Hepatocyte (in vitro differentiated cells): ENCODE results near the gene MTARC2. TPM values are rescaled to one million over a fixed set of nuclear protein-coding genes. Genes with fewer than 3 reads are reported as not detected.

Experiments
- DNase-seq: peaks from one replicate; pipeline ENCODE4 v3.0.0-alpha.2; 2016; ENCODE audit warnings: low spot score
- H2AFZ ChIP-seq: fragments of 200-600 bp; sonication (generic); 2 replicates; pipeline ENCODE4 v1.6.0; 2016; ENCODE audit warnings: antibody characterized with exemption, mild to moderate bottlenecking
- H3K27ac ChIP-seq: fragments of 200-600 bp; sonication (generic); 2 replicates; pipeline ENCODE4 v1.5.1; 2016; ENCODE audit warnings: mild to moderate bottlenecking
- H3K27me3 ChIP-seq: fragments of 200-600 bp; sonication (generic); 2 replicates; pipeline ENCODE4 v1.6.1; 2016
- H3K36me3 ChIP-seq: fragments of 200-600 bp; sonication (generic); replicated peaks from 2 replicates; pipeline ENCODE4 v1.5.1; 2016; ENCODE audit warnings: low read depth; ENCODE audit not compliant: insufficient read depth
- H3K4me1 ChIP-seq: fragments of 200-600 bp; sonication (generic); 2 replicates; pipeline ENCODE4 v1.5.1; 2016; ENCODE audit warnings: mild to moderate bottlenecking, moderate library complexity; ENCODE audit not compliant: insufficient read depth
- H3K4me2 ChIP-seq: fragments of 200-600 bp; sonication (generic); 2 replicates; pipeline ENCODE4 v1.6.0; 2016
- H3K4me3 ChIP-seq: fragments of 200-600 bp; sonication (generic); 2 replicates; pipeline ENCODE4 v1.5.1; 2016; ENCODE audit warnings: mild to moderate bottlenecking
- H3K79me2 ChIP-seq: fragments of 200-600 bp; sonication (generic); 2 replicates; pipeline ENCODE4 v1.6.0; 2017; ENCODE audit warnings: mild to moderate bottlenecking
- H3K9me2 ChIP-seq: fragments of 200-600 bp; sonication (generic); replicated peaks from 2 replicates; pipeline ENCODE4 v1.6.0; 2017; ENCODE audit warnings: mild to moderate bottlenecking; ENCODE audit not compliant: insufficient read depth
- H3K9me3 ChIP-seq: fragments of 200-600 bp; sonication (generic); 2 replicates; pipeline ENCODE4 v1.5.1; 2016; ENCODE audit warnings: low read depth, mild to moderate bottlenecking
- H4K20me1 ChIP-seq: fragments of 200-600 bp; sonication (generic); 2 replicates; pipeline ENCODE4 v1.6.0; 2016; ENCODE audit warnings: mild to moderate bottlenecking; ENCODE audit not compliant: insufficient read depth, poor library complexity, severe bottlenecking
- CTCF ChIP-seq: fragments of 200-600 bp; sonication (generic); IDR thresholded peaks from 2 replicates; pipeline ENCODE4 v1.5.1; 2016; ENCODE audit warnings: antibody characterized with exemption, mild to moderate bottlenecking; ENCODE audit not compliant: poor library complexity
- EZH2 ChIP-seq: fragments of 200-600 bp; sonication (generic); IDR thresholded peaks from 2 replicates; pipeline ENCODE4 v1.6.1; 2016; ENCODE audit warnings: antibody characterized with exemption, mild to moderate bottlenecking, borderline replicate concordance
- EZH2phosphoT487 ChIP-seq: fragments of 200-600 bp; sonication (generic); IDR thresholded peaks from one replicate; pipeline ENCODE4 v1.6.1; 2018; ENCODE audit warnings: antibody characterized with exemption, mild to moderate bottlenecking, low read depth, moderate library complexity; ENCODE audit not compliant: unreplicated experiment, severe bottlenecking
- WGBS: methylation state at CpG from one replicate; pipeline ENCODE4 v1.1.6; 2016; ENCODE audit warnings: low lambda C conversion rate; ENCODE audit errors: missing lambda C conversion rate; 5-methylcytosine and 5-hydroxymethylcytosine counted together
- polyA plus RNA-seq: library from polyadenylated mRNA; unstranded; fragments of >200 nt; fragmentation: Nextera tagmentation; extraction: Ambion mirVana; gene quantifications from 2 replicates; pipeline ENCODE4 v1.2.1, GENCODE V29; 2016
- total RNA-seq: library from RNA; depleted of rRNA; stranded (reverse); fragments of >200 nt; gene quantifications from 2 replicates; pipeline ENCODE4 v1.2.3, GENCODE V29; 2014

The MTARC2 gene
- total and polyA plus RNA-seq, 2 experiments from 2014 or later: 23.7 to 24.4 TPM

GRCh38 chr1:220747437-220748088 lies 559 bp upstream of the MTARC2 start:
- Histone ChIP-seq H3K4me2 (peak overlapping the region; percentile 79), H2AFZ (peak overlapping the region; percentile 88), H3K4me1 (peaks cover 18% of the 10 kb centered on the region), H3K9me3 (no peaks in the 10 kb centered on the region), H3K27ac (peak overlapping the region; percentile 93), H4K20me1 (peaks cover 3% of the 10 kb centered on the region), H3K36me3 (no peaks in the 10 kb centered on the region), H3K27me3 (no peaks in the 10 kb centered on the region), H3K9me2 (no peaks in the 10 kb centered on the region), H3K79me2 (peaks cover 34% of the 10 kb centered on the region), H3K4me3 (peak overlapping the region; percentile 91)
- DNase-seq: no peak
- 22% methylated on average over 18 of the region's 18 CpGs for WGBS
- TF ChIP-seq CTCF (no peak), EZH2phosphoT487 (no peak), EZH2 (no peak)

- Histone ChIP-seq H2AFZ (peak overlapping the region; percentile 88), H3K36me3 (no peaks in the 10 kb centered on the region), H3K27me3 (no peaks in the 10 kb centered on the region), H3K79me2 (peaks cover 47% of the 10 kb centered on the region), H3K4me1 (peaks cover 18% of the 10 kb centered on the region), H3K4me2 (peak overlapping the region; percentile 79), H3K9me3 (no peaks in the 10 kb centered on the region), H3K4me3 (peak overlapping the region; percentile 91), H3K27ac (peak overlapping the region; percentile 93), H3K9me2 (no peaks in the 10 kb centered on the region), H4K20me1 (peaks cover 5% of the 10 kb centered on the region)
- TF ChIP-seq CTCF (no peak), EZH2phosphoT487 (no peak)
- 11% methylated on average over 3 of the region's 3 CpGs for WGBS
- no peak for DNase-seq
Measured at GRCh38 chr1:220748936-220749335, 814 bp downstream of the MTARC2 start.

- Histone ChIP-seq H3K4me1 (peaks cover 18% of the 10 kb centered on the region), H3K27ac (no peak overlapping the region), H3K79me2 (peaks cover 51% of the 10 kb centered on the region), H3K9me2 (no peaks in the 10 kb centered on the region), H3K4me2 (peak overlapping the region; percentile 79), H3K9me3 (no peaks in the 10 kb centered on the region), H3K4me3 (no peak overlapping the region), H4K20me1 (peaks cover 5% of the 10 kb centered on the region), H2AFZ (no peak overlapping the region), H3K36me3 (no peaks in the 10 kb centered on the region), H3K27me3 (no peaks in the 10 kb centered on the region)
- WGBS: 76% methylated on average over 6 of the region's 6 CpGs
- no peak for DNase-seq
- TF ChIP-seq CTCF (no peak), EZH2phosphoT487 (no peak), EZH2 (no peak)
Measured at GRCh38 chr1:220750131-220750515, 2.0 kb downstream of the MTARC2 start.

- Histone ChIP-seq H2AFZ (no peak overlapping the region), H3K4me3 (no peak overlapping the region), H4K20me1 (peaks cover 5% of the 10 kb centered on the region), H3K9me2 (no peaks in the 10 kb centered on the region), H3K4me2 (peak overlapping the region; percentile 79), H3K27ac (peak overlapping the region; percentile 42), H3K36me3 (no peaks in the 10 kb centered on the region), H3K9me3 (no peaks in the 10 kb centered on the region), H3K4me1 (peaks cover 18% of the 10 kb centered on the region), H3K79me2 (peaks cover 51% of the 10 kb centered on the region), H3K27me3 (no peaks in the 10 kb centered on the region)
- TF ChIP-seq EZH2: no peak
- TF ChIP-seq EZH2phosphoT487: no peak
- TF ChIP-seq CTCF: no peak
- 63% methylated on average over 2 of the region's 2 CpGs for WGBS
- no peak for DNase-seq
Measured at GRCh38 chr1:220751111-220751510, 3.0 kb downstream of the MTARC2 start.
